ENCODE data around the gene RPL5. TPM values are rescaled to one million over a fixed set of nuclear protein-coding genes. Genes with fewer than 3 reads are reported as not detected.

The RPL5 gene
- total RNA-seq, 1 experiment from 2014 or later: 3,707 TPM

- DNase-seq: peak; percentile 27 to 46
- Histone ChIP-seq H3K36me3 (0 out of 2 replicates have a peak, but pooled peaks cover 2% of the 10 kb centered on the region), H3K27me3 (no peaks in the 10 kb centered on the region), H3K9me3 (replicated peaks) (0 out of 2 replicates have a peak, but pooled peaks cover 3% of the 10 kb centered on the region), H3K4me3 (no peak overlapping the region), H3K4me1 (no peaks in the 10 kb centered on the region), H3K27ac (no peak overlapping the region)
Measured at GRCh38 chr1:92804721-92805201, 27.1 kb upstream of the RPL5 start.

DNA sequence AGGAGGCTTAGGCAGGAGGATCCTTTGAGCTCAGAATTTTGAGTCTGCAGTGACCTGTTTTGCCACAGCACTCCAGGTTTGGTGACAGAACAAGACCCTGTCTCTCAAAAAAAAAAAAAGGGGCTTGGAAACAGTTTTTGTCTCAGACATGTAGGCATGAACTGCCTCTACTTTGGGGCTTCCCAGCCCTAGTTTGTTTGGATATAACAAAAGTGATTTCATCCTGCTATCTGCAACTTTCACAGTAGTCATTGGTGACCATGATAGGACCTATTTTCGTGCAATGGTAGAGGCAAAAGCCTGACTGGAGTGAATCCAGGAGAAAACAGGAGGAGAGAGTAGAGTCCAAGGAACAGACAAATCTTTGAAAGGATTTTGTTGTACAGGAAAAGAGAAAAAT is 26.6 kb upstream of the RPL5 start:
- Histone ChIP-seq H3K27me3 (no peaks in the 10 kb centered on the region), H3K4me3 (no peak overlapping the region), H3K27ac (no peak overlapping the region), H3K4me1 (no peaks in the 10 kb centered on the region), H3K36me3 (0 out of 2 replicates have a peak, but pooled peaks cover 2% of the 10 kb centered on the region), H3K9me3 (replicated peaks) (0 out of 2 replicates have a peak, but pooled peaks cover 3% of the 10 kb centered on the region)
- DNase-seq: no peak

DNA sequence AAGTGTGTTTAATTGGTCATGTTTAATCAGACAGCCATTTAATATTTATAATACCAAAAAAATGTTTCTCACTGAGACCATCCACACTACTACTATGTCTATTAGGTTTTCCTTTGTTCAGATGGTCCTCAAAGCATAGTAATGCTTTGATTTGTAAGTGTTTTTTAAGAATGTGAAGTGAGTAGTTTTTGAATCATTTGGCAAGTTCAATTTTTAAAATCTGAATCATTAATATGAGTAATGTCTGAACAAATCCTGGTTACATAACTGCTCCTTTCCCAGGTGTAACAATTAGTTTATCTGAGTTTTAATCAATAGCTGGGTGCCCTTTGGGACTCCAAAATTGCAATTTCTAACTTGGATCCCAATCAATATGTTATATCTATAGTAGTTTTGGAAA is 23.5 kb upstream of the RPL5 start:
- Histone ChIP-seq H3K36me3 (0 out of 2 replicates have a peak, but pooled peaks cover 2% of the 10 kb centered on the region), H3K9me3 (replicated peaks) (0 out of 2 replicates have a peak, but pooled peaks cover 3% of the 10 kb centered on the region), H3K27me3 (no peaks in the 10 kb centered on the region), H3K4me3 (no peak overlapping the region), H3K27ac (no peak overlapping the region), H3K4me1 (no peaks in the 10 kb centered on the region)
- DNase-seq: no peak

DNA sequence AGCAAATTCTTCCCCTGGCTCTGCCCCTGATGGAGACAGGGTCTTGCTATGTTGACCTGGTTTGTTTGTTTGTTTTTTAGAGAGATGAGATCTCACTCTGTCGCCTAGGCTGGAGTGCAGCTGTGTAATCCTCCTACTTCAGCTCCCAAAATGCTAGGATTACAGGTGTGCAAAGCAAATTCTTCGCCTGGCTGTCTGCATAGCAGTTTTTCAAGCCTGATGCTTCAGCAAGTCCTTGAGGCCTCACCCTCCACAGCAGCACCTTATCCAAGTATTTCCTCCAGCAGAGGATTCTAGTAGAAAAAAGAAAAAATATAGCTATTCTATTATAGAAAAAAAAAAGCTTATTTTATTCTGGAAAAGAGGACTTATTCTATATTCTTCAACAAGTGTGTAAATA is 15.1 kb upstream of the RPL5 start:
- no peaks in the 10 kb centered on the region for H3K9me3 ChIP-seq (replicated peaks)
- DNase-seq: no peak
- no peak overlapping the region for H3K27ac ChIP-seq
- H3K4me1 ChIP-seq: no peaks in the 10 kb centered on the region
- no peak overlapping the region for H3K4me3 ChIP-seq
- no peaks in the 10 kb centered on the region for H3K36me3 ChIP-seq
- no peaks in the 10 kb centered on the region for H3K27me3 ChIP-seq

- no peak for DNase-seq
- no peak overlapping the region for H3K27ac ChIP-seq
- H3K27me3 ChIP-seq: no peaks in the 10 kb centered on the region
- no peaks in the 10 kb centered on the region for H3K9me3 ChIP-seq (replicated peaks)
- no peaks in the 10 kb centered on the region for H3K36me3 ChIP-seq
- H3K4me3 ChIP-seq: no peak overlapping the region
- no peaks in the 10 kb centered on the region for H3K4me1 ChIP-seq
Measured at GRCh38 chr1:92817137-92817697, 14.6 kb upstream of the RPL5 start.

- no peak overlapping the region for H3K4me3 ChIP-seq
- no peaks in the 10 kb centered on the region for H3K4me1 ChIP-seq
- H3K27me3 ChIP-seq: no peaks in the 10 kb centered on the region
- H3K27ac ChIP-seq: no peak overlapping the region
- DNase-seq: peak in 1 of 2 experiments; percentile 31
- no peaks in the 10 kb centered on the region for H3K36me3 ChIP-seq
- H3K9me3 ChIP-seq (replicated peaks): no peaks in the 10 kb centered on the region
Measured at GRCh38 chr1:92817986-92818764, 13.7 kb upstream of the RPL5 start.

GRCh38 chr1:92820024-92820423 is 11.8 kb upstream of the RPL5 start:
- Histone ChIP-seq H3K36me3 (no peaks in the 10 kb centered on the region), H3K4me3 (no peak overlapping the region), H3K27me3 (no peaks in the 10 kb centered on the region), H3K27ac (no peak overlapping the region), H3K9me3 (replicated peaks) (no peaks in the 10 kb centered on the region), H3K4me1 (no peaks in the 10 kb centered on the region)
- DNase-seq: no peak

- Histone ChIP-seq H3K9me3 (replicated peaks) (no peaks in the 10 kb centered on the region), H3K4me3 (no peak overlapping the region), H3K36me3 (no peaks in the 10 kb centered on the region), H3K4me1 (no peaks in the 10 kb centered on the region), H3K27ac (no peak overlapping the region), H3K27me3 (no peaks in the 10 kb centered on the region)
- DNase-seq: no peak
Measured at GRCh38 chr1:92820551-92820950, 11.3 kb upstream of the RPL5 start.

- Histone ChIP-seq H3K36me3 (no peaks in the 10 kb centered on the region), H3K9me3 (replicated peaks) (no peaks in the 10 kb centered on the region)
- DNase-seq: no peak
Measured at GRCh38 chr1:92822879-92823278, 9.0 kb upstream of the RPL5 start.

DNA sequence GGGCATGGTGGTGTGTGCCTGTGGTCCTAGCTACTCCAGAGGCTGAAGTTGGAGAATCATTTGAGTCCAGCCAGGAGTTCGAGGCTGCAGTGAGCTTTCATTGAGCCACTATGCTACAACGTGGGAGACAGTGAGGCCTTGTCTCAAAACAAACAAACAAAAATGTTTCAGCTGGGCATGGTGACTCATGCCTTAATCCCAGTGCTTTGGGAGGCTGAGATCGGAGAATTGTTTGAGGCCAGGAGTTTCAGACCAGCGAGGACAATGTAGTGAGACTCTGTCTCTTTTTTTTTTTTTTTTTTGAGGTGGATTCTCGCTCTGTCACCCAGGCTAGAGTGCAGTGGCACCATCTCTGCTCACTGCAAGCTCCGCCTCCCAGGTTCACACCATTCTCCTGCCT is 5.0 kb upstream of the RPL5 start:
- Histone ChIP-seq H3K9me3 (replicated peaks) (no peaks in the 10 kb centered on the region), H3K4me1 (no peaks in the 10 kb centered on the region), H3K36me3 (no peaks in the 10 kb centered on the region), H3K4me3 (no peak overlapping the region), H3K27me3 (no peaks in the 10 kb centered on the region), H3K27ac (no peak overlapping the region)
- peak; percentile 11 to 32 for DNase-seq

More at GRCh38 chr1:92822879-92823278, 9.0 kb upstream of the RPL5 start:
- no peak overlapping the region for H3K27ac ChIP-seq
- H3K27me3 ChIP-seq: no peaks in the 10 kb centered on the region
- no peak overlapping the region for H3K4me3 ChIP-seq
- no peaks in the 10 kb centered on the region for H3K4me1 ChIP-seq

- Histone ChIP-seq H3K27me3 (no peaks in the 10 kb centered on the region), H3K36me3 (peaks cover 44% of the 10 kb centered on the region), H3K4me3 (peak overlapping the region; percentile 98), H3K4me1 (peaks cover 10% of the 10 kb centered on the region), H3K27ac (no peak overlapping the region), H3K9me3 (replicated peaks) (no peaks in the 10 kb centered on the region)
- no peak for DNase-seq
Measured at GRCh38 chr1:92831368-92831761, 475 bp upstream of the RPL5 start.

DNA sequence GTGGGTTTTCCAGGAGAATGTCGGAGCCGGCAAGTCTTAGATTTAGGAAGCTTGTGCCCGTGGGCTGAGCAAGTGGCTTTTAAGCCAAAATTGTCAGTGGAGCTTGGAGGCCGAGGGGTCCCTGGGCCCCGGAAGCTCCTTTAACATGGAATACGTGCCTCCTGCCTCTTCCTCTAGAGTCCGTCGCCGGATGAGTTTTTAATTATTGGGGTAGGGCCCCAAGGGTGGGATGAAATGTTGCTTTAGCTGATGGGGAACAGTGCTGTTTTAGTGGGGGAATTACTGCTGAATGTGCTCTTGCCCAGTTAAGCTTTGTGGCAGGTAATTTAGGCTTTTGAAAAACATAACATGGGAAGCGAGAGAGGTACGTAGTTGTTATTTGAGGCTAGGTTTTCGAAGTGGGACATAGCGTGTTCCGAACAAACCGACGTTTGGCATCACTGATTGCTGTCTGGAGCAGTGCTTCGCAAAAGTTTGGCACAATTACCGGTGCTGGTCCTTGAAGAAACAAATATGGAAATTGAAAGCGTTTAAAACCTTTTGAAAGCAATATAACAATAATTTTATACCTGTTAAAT is 786 bp downstream of the RPL5 start:
- Histone ChIP-seq H3K36me3 (peaks cover 57% of the 10 kb centered on the region), H3K9me3 (replicated peaks) (no peaks in the 10 kb centered on the region), H3K4me1 (peaks cover 10% of the 10 kb centered on the region), H3K4me3 (peak overlapping the region; percentile 98), H3K27me3 (no peaks in the 10 kb centered on the region), H3K27ac (peak overlapping the region; percentile 96)
- DNase-seq: no peak

- Histone ChIP-seq H3K4me1 (peaks cover 10% of the 10 kb centered on the region), H3K27me3 (no peaks in the 10 kb centered on the region), H3K36me3 (peaks cover 69% of the 10 kb centered on the region), H3K27ac (no peak overlapping the region), H3K4me3 (peak overlapping the region; percentile 98), H3K9me3 (replicated peaks) (no peaks in the 10 kb centered on the region)
- no peak for DNase-seq
Measured at GRCh38 chr1:92833840-92834239, 2.0 kb downstream of the RPL5 start.

DNA sequence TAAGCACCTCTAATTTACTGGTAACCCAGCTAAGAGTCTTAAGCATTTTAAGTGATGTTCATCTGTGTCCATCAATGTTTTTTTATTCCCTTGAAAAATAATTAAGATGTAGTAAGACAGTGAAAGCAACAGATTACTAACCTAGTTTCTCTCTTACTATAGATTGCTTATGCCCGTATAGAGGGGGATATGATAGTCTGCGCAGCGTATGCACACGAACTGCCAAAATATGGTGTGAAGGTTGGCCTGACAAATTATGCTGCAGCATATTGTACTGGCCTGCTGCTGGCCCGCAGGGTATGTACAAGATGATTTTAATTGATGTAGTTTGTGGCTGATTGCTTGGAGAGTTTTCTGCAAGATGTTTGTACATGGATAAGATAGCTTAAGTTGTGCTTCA is 2.8 kb downstream of the RPL5 start:
- Histone ChIP-seq H3K4me3 (no peak overlapping the region), H3K27ac (no peak overlapping the region), H3K27me3 (no peaks in the 10 kb centered on the region), H3K4me1 (peaks cover 10% of the 10 kb centered on the region), H3K36me3 (peaks cover 77% of the 10 kb centered on the region), H3K9me3 (replicated peaks) (no peaks in the 10 kb centered on the region)
- DNase-seq: no peak

DNA sequence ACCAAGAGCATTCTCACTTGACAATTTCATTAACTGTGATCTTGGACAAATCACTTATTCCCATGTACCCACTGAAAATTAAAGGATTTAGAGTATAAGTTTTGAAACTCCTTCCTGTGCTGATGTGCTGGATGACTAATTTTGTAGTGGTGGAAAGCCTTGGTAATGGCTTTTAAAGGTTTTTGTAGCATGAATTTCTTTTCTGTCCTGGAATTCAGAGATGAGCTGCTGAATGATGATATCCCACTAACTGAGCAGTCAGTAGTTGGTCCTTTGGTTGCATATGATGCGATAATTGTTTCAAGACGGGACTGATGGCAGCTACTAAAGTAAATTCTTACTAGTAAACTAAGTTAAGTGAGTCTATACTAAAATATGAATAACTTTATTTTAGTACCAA is 5.2 kb downstream of the RPL5 start:
- peaks cover 100% of the 10 kb centered on the region for H3K36me3 ChIP-seq
- no peak overlapping the region for H3K27ac ChIP-seq
- DNase-seq: no peak

More for the DNA sequence above, 5.2 kb downstream of the RPL5 start:
- Histone ChIP-seq H3K4me1 (peaks cover 10% of the 10 kb centered on the region), H3K4me3 (no peak overlapping the region), H3K27me3 (no peaks in the 10 kb centered on the region), H3K9me3 (replicated peaks) (no peaks in the 10 kb centered on the region)

Data from SJCRH30 (cell line).